Nephron (organoid): ENCODE data around the gene CNTN1.

Experiments used
- H3K27ac Mint-ChIP-seq, 3 experiments: 2 replicates each; pipeline ENCODE4 v1.8.0; 2020; ENCODE audit warnings: mixed read lengths in 3 of 3, mild to moderate bottlenecking in 2 of 3, moderate library complexity in 1 of 3
- H3K27me3 Mint-ChIP-seq: 2 replicates; pipeline ENCODE4 v1.8.0; 2021; ENCODE audit warnings: low read depth, mild to moderate bottlenecking, moderate library complexity, mixed read lengths
- H3K36me3 Mint-ChIP-seq: 2 replicates; pipeline ENCODE4 v1.8.0; 2020; ENCODE audit warnings: low read depth, mixed read lengths
- H3K4me1 Mint-ChIP-seq: 2 replicates; pipeline ENCODE4 v1.8.0; 2020; ENCODE audit warnings: mixed read lengths
- H3K4me3 Mint-ChIP-seq, 3 experiments: 2 replicates each; pipeline ENCODE4 v1.8.0; 2020; ENCODE audit warnings: mild to moderate bottlenecking in 3 of 3, mixed read lengths in 3 of 3, moderate library complexity in 2 of 3
- H3K9me3 Mint-ChIP-seq: 2 replicates; pipeline ENCODE4 v1.8.0; 2020; ENCODE audit warnings: mixed read lengths
- TF ChIP-seq, protein P1 (sequence below), 3 experiments: fragments of 200-600 bp; sonication (generic); IDR thresholded peaks; one replicate each; pipeline ENCODE4 v1.5.0; 2021; ENCODE audit warnings: antibody characterized with exemption in 3 of 3; ENCODE audit not compliant: unreplicated experiment in 3 of 3

The CNTN1 gene

DNA sequence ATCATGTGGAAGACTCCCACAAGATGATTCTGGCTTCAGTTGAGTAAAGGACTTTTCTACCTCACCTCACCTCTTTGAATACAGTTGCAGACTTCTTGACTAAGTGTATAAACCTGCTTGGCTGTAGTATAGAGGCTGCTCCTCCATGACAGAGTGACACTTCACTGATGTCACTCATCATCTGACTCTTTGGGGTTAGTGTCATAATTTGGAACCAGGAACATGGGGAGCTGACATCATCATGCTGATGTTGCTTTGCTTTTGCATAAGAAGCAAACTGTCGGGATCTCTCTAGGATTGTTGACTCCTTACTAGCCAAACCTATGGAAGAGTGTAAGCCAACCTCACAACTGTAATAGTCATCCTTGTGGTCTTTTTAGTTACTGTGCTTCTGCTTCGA is 420.7 kb downstream of the CNTN1 start:
- Mint-ChIP-seq H3K4me1 (peaks cover 15% of the 10 kb centered on the region), H3K4me3 (no peak overlapping the region), H3K27me3 (peaks cover 3% of the 10 kb centered on the region), H3K9me3 (no peaks in the 10 kb centered on the region), H3K27ac (no peak overlapping the region), H3K36me3 (no peaks in the 10 kb centered on the region)
- TF ChIP-seq, protein P1, sequence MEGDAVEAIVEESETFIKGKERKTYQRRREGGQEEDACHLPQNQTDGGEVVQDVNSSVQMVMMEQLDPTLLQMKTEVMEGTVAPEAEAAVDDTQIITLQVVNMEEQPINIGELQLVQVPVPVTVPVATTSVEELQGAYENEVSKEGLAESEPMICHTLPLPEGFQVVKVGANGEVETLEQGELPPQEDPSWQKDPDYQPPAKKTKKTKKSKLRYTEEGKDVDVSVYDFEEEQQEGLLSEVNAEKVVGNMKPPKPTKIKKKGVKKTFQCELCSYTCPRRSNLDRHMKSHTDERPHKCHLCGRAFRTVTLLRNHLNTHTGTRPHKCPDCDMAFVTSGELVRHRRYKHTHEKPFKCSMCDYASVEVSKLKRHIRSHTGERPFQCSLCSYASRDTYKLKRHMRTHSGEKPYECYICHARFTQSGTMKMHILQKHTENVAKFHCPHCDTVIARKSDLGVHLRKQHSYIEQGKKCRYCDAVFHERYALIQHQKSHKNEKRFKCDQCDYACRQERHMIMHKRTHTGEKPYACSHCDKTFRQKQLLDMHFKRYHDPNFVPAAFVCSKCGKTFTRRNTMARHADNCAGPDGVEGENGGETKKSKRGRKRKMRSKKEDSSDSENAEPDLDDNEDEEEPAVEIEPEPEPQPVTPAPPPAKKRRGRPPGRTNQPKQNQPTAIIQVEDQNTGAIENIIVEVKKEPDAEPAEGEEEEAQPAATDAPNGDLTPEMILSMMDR (IDR thresholded peaks at IDR 0.05; ENCODE audit: unreplicated experiment in 3 of 3): no peak

DNA sequence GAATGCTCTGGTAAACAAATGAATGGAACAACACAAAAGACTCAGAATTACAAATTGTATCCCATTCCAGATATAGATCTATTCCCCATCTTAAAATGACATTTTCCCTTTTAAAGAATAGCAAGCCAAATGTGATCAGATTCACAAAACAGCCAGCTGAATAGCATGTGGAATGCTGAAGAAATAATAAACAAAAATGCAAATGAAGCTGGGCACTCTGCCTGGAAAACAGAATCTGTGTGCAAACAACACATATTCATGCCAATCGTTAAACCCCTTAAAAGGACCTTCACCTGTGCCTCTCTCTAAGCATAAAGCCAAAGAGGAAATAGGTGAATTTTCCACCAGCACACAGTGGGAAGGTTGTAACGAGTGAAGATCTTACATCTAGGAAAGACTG is 428.0 kb downstream of the CNTN1 start:
- peaks cover 5% of the 10 kb centered on the region for H3K4me1 Mint-ChIP-seq
- TF ChIP-seq, protein P1 (IDR thresholded peaks at IDR 0.05; ENCODE audit: unreplicated experiment in 3 of 3): no peak
- no peaks in the 10 kb centered on the region for H3K9me3 Mint-ChIP-seq
- H3K27ac Mint-ChIP-seq: no peak overlapping the region
- no peaks in the 10 kb centered on the region for H3K27me3 Mint-ChIP-seq
- H3K36me3 Mint-ChIP-seq: no peaks in the 10 kb centered on the region
- H3K4me3 Mint-ChIP-seq: no peak overlapping the region

DNA sequence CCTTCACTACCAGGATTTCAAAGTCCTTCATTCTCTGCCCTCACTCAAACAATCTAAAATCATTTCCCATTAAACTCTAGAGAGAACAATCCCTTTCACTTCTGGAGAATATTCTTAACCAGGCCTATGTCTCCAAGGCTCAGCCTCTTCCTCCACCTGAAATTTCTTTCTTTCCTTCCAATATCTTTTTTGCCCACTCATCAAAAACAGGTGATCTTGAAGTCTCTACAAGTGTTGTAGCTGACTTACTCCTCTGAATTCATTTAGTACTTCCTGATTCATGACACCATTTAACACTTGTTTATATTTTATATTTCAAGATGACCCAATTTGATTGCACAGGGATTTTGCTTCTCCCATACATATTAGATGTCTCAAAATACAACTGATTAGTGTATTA is 429.1 kb downstream of the CNTN1 start:
- H3K4me1 Mint-ChIP-seq: peaks cover 5% of the 10 kb centered on the region
- no peak overlapping the region for H3K27ac Mint-ChIP-seq
- TF ChIP-seq, protein P1 (IDR thresholded peaks at IDR 0.05; ENCODE audit: unreplicated experiment in 3 of 3): no peak
- H3K36me3 Mint-ChIP-seq: no peaks in the 10 kb centered on the region
- no peaks in the 10 kb centered on the region for H3K9me3 Mint-ChIP-seq
- H3K4me3 Mint-ChIP-seq: no peak overlapping the region
- H3K27me3 Mint-ChIP-seq: no peaks in the 10 kb centered on the region
